CD4-positive, CD25-positive, alpha-beta regulatory T cell (primary cell): ENCODE data around the gene TRIM15. TPM values are rescaled to one million over a fixed set of nuclear protein-coding genes. Genes with fewer than 3 reads are reported as not detected.

Source experiments
- ATAC-seq, 2 donors: fragments of 150-1000 bp; cut with Tn5 transposase; one replicate each; pipeline ENCODE4 v1.10.0; 2021; ENCODE audit warnings: low read depth in 2 of 2, moderate number of reproducible peaks in 2 of 2, moderate library complexity in 1 of 2
- DNase-seq, 3 donors: peaks; one replicate each; pipeline versions ENCODE4 v3.0.0 to v3.0.0-alpha.2; 2012 to 2022; ENCODE audit warnings: mixed read lengths in 1 of 3
- H3K27ac ChIP-seq: one replicate; pipeline ENCODE4 v1.7.0; 2013; ENCODE audit warnings: mild to moderate bottlenecking, low read length; ENCODE audit not compliant: insufficient read depth, poor library complexity, severe bottlenecking
- H3K27me3 ChIP-seq: one replicate; pipeline ENCODE4 v1.7.0; 2013; ENCODE audit warnings: low read length; ENCODE audit not compliant: control insufficient read depth, insufficient read depth
- H3K36me3 ChIP-seq: one replicate; pipeline ENCODE4 v1.7.0; 2013; ENCODE audit warnings: mild to moderate bottlenecking, low read length, moderate library complexity; ENCODE audit not compliant: control insufficient read depth, insufficient read depth
- H3K4me1 ChIP-seq: 2 replicates; pipeline ENCODE4 v1.7.0; 2013; ENCODE audit warnings: mild to moderate bottlenecking, low read length; ENCODE audit not compliant: insufficient read depth, control insufficient read depth, poor library complexity, severe bottlenecking
- H3K4me3 ChIP-seq: one replicate; pipeline ENCODE4 v1.7.0; 2013; ENCODE audit warnings: low read depth, mild to moderate bottlenecking, low read length, moderate library complexity
- H3K9me3 ChIP-seq, 2 experiments: 1 replicate in 1 of 2; 2 replicates in 1 of 2; pipeline ENCODE4 v1.7.0; 2013; ENCODE audit warnings: low read length in 2 of 2, mild to moderate bottlenecking in 1 of 2, moderate library complexity in 1 of 2; ENCODE audit not compliant: control insufficient read depth in 2 of 2
- H3K27ac Mint-ChIP-seq, 3 donors: one replicate each; pipeline ENCODE4 v1.8.0; 2020 to 2022; ENCODE audit warnings: mild to moderate bottlenecking in 3 of 3, mixed read lengths in 3 of 3, moderate library complexity in 2 of 3
- H3K27me3 Mint-ChIP-seq: one replicate; pipeline ENCODE4 v1.8.0; 2022; ENCODE audit warnings: mild to moderate bottlenecking, mixed read lengths
- H3K36me3 Mint-ChIP-seq: one replicate; pipeline ENCODE4 v1.8.0; 2020; ENCODE audit warnings: mixed read lengths
- H3K4me1 Mint-ChIP-seq, 4 donors: one replicate each; pipeline ENCODE4 v1.8.0; 2020 to 2022; ENCODE audit warnings: mixed read lengths in 4 of 4, mild to moderate bottlenecking in 1 of 4
- H3K4me3 Mint-ChIP-seq, 4 donors: one replicate each; pipeline ENCODE4 v1.8.0; 2020 to 2022; ENCODE audit warnings: mild to moderate bottlenecking in 4 of 4, mixed read lengths in 4 of 4, moderate library complexity in 3 of 4
- H3K9me3 Mint-ChIP-seq, 7 donors: one replicate each; pipeline ENCODE4 v1.8.0; 2020 to 2022; ENCODE audit warnings: mixed read lengths in 7 of 7, mild to moderate bottlenecking in 3 of 7, moderate library complexity in 2 of 7
- polyA plus RNA-seq, 4 donors: library from polyadenylated mRNA; unstranded; fragments of 300-500 nt; fragmentation: Illumina TruSeq; gene quantifications; one replicate each; pipeline ENCODE4 v1.2.3, GENCODE V29; 2021
- total RNA-seq: library from RNA; stranded (reverse); gene quantifications from one replicate; pipeline ENCODE4 v1.2.3, GENCODE V29; 2022

TRIM15 gene
- total and polyA plus RNA-seq, 5 donors from 2014 or later: not detected

DNA sequence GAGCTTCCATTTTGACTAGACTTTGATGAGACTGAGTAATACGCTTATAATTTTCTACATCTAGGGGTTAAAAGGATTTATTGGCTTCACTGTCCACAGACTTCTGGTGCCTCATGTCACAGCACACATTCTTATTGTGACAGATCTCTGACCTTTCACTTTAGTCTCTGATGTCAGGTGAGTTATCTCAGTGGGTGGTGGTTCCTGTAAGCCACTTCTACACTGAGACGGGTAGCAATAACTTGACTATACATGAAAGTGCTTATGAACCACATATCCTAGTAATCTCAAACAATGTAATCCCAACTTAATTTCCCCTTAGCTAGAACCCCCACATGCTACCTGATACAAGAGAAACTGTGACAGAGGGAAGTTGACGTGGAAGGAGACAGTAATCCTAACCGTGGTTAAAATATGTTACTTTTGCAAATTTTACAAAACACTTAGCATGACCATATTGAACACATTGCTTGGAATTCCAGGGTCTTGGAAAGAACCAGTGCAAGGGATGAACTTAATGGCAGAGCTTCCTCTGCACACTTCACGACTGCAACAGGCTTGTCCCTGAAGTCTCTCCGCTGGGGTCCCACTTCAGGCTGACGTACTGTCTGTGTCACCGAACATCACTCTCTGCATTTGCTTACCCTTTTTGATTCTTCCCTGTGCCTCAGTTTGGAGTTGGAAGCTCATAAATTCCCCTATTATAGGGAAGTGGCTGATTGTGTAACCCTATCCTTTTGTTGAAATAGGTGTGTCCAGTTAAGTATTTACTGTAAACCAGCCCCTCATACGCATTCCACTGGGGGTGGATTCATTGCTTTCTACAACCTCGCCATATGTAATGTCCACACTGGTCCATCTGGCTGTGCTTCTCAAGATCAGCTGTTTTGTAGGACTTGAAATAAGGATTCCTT is 33.8 kb upstream of the TRIM15 start:
- no peak overlapping the region for H3K4me3 Mint-ChIP-seq
- Histone ChIP-seq H3K27me3 (peaks cover 45% of the 10 kb centered on the region), H3K9me3 (no peaks in the 10 kb centered on the region), H3K4me3 (no peak overlapping the region), H3K27ac (no peak overlapping the region), H3K4me1 (peaks cover 4% of the 10 kb centered on the region), H3K36me3 (no peaks in the 10 kb centered on the region)
- H3K36me3 Mint-ChIP-seq: no peaks in the 10 kb centered on the region
- no peak overlapping the region for H3K27ac Mint-ChIP-seq
- peaks cover 5 to 13% (median 6%) of the 10 kb centered on the region in 4 donors for H3K4me1 Mint-ChIP-seq
- DNase-seq (no peak), ATAC-seq (no peak)
- H3K27me3 Mint-ChIP-seq: peaks cover 76% of the 10 kb centered on the region
- H3K9me3 Mint-ChIP-seq: peaks cover 0 to 3% (median 0%) of the 10 kb centered on the region in 7 donors

DNA sequence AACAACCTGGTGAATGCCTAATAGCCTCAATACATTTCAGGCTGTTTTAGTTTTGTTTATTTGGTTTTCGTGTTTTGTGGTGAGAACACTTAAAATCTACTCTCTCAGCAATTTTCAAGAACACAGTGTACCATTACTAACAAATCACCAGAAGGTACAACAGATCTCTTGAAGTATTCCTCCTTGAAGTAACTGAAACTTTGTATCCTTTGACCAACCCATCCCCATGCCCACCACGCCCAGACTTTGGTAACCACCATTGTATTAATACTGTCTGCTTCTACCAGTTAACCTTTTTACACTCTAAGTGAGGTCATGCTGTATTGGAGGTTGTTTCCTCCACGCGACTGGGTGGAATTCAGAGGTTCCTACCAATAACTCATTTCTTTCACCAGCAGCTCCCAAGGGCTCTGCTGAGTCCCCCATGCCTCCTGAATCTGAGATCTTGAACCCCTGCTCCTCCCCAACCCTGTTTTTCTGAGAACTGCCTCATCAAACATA is 33.1 kb upstream of the TRIM15 start:
- Histone ChIP-seq H3K4me3 (no peak overlapping the region), H3K36me3 (no peaks in the 10 kb centered on the region), H3K9me3 (no peaks in the 10 kb centered on the region), H3K27ac (no peak overlapping the region), H3K27me3 (peaks cover 45% of the 10 kb centered on the region), H3K4me1 (peaks cover 4% of the 10 kb centered on the region)
- Mint-ChIP-seq H3K4me3 (no peak overlapping the region), H3K27me3 (peaks cover 70% of the 10 kb centered on the region), H3K4me1 (peaks cover 5 to 13% (median 6%) of the 10 kb centered on the region in 4 donors), H3K27ac (no peak overlapping the region), H3K9me3 (peaks cover 0 to 3% (median 0%) of the 10 kb centered on the region in 7 donors), H3K36me3 (no peaks in the 10 kb centered on the region)
- no peak for DNase-seq
- no peak for ATAC-seq

DNA sequence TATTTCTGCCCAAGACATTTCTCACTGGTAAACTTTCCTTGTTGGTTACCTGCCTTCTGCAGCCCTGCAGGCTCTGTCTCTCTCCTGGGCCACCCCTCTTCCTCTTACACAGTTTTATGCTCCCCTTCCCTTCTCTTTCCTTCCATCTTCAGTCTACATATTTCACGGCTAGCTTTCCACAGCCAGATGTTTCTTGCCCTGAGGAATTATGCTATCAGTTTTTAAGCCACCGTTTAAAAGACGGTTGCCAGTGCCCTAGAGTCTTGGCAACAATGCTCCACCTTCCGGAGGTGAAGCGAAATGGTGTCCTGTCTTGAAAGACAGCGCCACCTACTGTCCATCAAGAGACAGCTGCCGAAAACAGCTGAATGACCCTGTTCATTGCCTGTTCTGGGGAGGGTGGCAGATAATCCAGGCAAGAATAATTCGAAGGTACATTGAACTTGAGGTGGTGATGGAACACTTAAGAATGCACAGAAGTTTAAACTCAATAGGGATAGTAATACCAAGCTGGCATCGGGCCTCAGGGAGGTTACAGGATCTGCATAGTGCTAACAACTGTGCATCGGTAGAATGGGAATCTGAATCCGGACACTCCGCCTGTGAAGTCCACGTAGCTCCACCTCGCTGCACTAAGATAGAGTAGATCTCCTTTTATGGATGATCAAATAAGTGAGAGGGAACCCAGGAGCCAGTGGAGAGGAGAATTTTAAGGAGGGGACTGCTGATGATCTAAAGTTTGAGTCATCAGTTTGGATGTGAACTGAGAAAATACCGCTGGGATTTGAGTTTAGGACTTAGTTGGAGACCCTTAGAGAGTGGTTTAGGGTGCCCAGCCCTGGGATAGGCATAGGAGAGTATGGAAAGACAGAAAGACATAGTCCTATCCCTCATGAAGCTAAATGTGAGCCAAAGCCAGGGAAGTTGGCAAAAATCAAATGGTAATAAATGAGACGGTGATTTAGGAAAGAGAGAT is 32.2 kb upstream of the TRIM15 start:
- DNase-seq: peak; percentile 58 to 85 (median 82)
- Histone ChIP-seq H3K36me3 (no peaks in the 10 kb centered on the region), H3K27ac (no peak overlapping the region), H3K9me3 (no peaks in the 10 kb centered on the region), H3K4me1 (peaks cover 4% of the 10 kb centered on the region), H3K27me3 (peaks cover 45% of the 10 kb centered on the region), H3K4me3 (no peak overlapping the region)
- Mint-ChIP-seq H3K4me3 (no peak overlapping the region), H3K9me3 (peaks cover 0 to 3% (median 0%) of the 10 kb centered on the region in 7 donors), H3K27ac (peak overlapping the region in 2 of 3 donors; percentile 9 to 10), H3K27me3 (peaks cover 66% of the 10 kb centered on the region), H3K36me3 (no peaks in the 10 kb centered on the region), H3K4me1 (peaks cover 5 to 15% (median 6%) of the 10 kb centered on the region in 4 donors)
- peak; percentile 91 to 94 for ATAC-seq

DNA sequence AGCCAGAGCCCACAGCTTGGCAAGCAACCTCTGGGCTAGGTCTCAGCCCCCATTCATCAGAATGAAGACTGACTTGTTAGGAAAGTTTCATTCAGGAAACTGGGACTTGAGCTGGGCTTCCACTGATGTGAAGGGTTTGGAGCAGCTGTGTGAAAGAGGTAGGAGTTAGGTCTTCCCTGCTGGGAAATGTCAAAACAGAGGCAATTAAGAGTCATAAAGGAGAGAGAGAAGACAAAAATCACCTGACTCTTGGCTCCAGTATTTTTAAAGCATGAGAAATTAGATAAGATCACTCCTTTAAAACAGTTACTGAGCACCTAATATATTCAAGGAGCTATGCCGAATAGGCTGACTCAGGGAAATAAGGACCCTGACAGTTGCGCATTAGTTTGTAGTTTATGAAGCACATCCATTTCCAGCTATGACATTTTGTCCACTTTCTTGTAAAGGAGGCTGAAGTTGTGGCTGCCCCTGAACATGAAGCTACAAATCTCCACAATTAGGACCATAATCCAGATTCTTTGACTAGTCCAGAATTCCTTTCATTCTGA is 31.3 kb upstream of the TRIM15 start:
- Histone ChIP-seq H3K4me1 (peaks cover 4% of the 10 kb centered on the region), H3K4me3 (no peak overlapping the region), H3K36me3 (no peaks in the 10 kb centered on the region), H3K9me3 (no peaks in the 10 kb centered on the region), H3K27me3 (peaks cover 39% of the 10 kb centered on the region), H3K27ac (no peak overlapping the region)
- Mint-ChIP-seq H3K27ac (no peak overlapping the region), H3K27me3 (peaks cover 62% of the 10 kb centered on the region), H3K4me1 (peaks cover 5 to 18% (median 6%) of the 10 kb centered on the region in 4 donors), H3K36me3 (no peaks in the 10 kb centered on the region), H3K4me3 (no peak overlapping the region), H3K9me3 (peaks cover 0 to 3% (median 0%) of the 10 kb centered on the region in 7 donors)
- ATAC-seq: no peak
- no peak for DNase-seq

DNA sequence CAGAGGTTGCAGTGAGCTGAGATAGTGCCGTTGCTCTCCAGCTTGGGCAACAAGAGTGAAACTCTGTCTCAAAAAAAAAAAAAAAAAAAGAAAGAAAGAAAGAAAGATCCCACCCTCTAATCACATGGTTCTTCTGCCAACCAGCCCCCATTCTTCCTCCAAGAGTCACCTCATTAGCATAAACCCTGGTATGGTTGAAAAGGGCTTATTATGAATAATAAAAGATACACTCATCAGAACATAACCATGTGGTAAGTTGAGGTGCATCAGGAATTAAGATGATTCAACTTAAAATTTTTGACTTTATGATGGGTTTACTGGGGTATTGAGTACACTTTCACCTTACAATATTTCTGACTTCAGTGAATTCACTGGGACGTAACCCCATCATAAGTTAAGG is 28.2 kb upstream of the TRIM15 start:
- no peak overlapping the region for H3K4me3 ChIP-seq
- H3K9me3 Mint-ChIP-seq: peaks cover 0 to 3% (median 0%) of the 10 kb centered on the region in 7 donors
- H3K9me3 ChIP-seq: no peaks in the 10 kb centered on the region
- DNase-seq: no peak
- ATAC-seq: no peak
- peaks cover 4% of the 10 kb centered on the region for H3K4me1 ChIP-seq
- no peak overlapping the region for H3K27ac ChIP-seq
- H3K4me1 Mint-ChIP-seq: peaks cover 5 to 25% (median 9%) of the 10 kb centered on the region in 4 donors
- peaks cover 31% of the 10 kb centered on the region for H3K27me3 ChIP-seq
- H3K4me3 Mint-ChIP-seq: no peak overlapping the region
- H3K36me3 Mint-ChIP-seq: no peaks in the 10 kb centered on the region
- peaks cover 50% of the 10 kb centered on the region for H3K27me3 Mint-ChIP-seq
- H3K27ac Mint-ChIP-seq: no peak overlapping the region
- H3K36me3 ChIP-seq: no peaks in the 10 kb centered on the region

DNA sequence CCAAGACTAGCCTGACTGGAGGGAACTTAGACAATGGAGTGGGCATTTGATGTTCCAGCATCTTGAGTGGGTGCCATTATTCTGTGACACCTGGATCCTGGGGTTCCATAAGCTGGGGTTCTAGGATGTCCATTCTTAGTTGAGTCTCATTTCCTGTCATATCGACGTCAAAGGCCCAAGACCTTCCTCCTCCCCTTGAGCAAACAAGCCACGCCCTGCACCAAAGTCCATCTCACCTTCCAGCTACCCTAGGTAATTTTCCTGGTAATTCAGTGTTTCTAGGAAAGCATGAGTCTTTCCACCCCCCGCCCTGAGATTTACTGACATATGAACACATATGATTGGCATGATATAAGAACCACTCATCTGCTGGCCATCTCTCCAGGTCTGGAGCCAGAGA is 27.6 kb upstream of the TRIM15 start, which contains the start of gene TRIM40:
Gene TRIM40 (plus strand): TSS at position 384 of the 400 bp plus-strand sequence. CDS start 897 bp downstream, outside the sequence.
- ATAC-seq (no peak), DNase-seq (no peak)
- peak within 1 kb of the TSS in 1 of 3 donors; percentile 3 for H3K27ac Mint-ChIP-seq
- Histone ChIP-seq H3K4me1 (peaks cover 2% of the 10 kb centered on the region), H3K27me3 (peaks cover 27% of the 10 kb centered on the region), H3K4me3 (no peak within 1 kb of the TSS), H3K9me3 (no peaks in the 10 kb centered on the region), H3K27ac (no peak within 1 kb of the TSS), H3K36me3 (no peaks in the 10 kb centered on the region)
- peaks cover 4 to 19% (median 7%) of the 10 kb centered on the region in 4 donors for H3K4me1 Mint-ChIP-seq
- peaks cover 0 to 3% (median 0%) of the 10 kb centered on the region in 7 donors for H3K9me3 Mint-ChIP-seq
- H3K27me3 Mint-ChIP-seq: peaks cover 54% of the 10 kb centered on the region
- H3K36me3 Mint-ChIP-seq: no peaks in the 10 kb centered on the region
- no peak within 1 kb of the TSS for H3K4me3 Mint-ChIP-seq
